HG02623 (cell line): ENCODE data around the gene POLE4.

ENCODE experiments used
- ATAC-seq: cut with Tn5 transposase; IDR thresholded peaks from one replicate; pipeline ENCODE4 v1.9.1; 2021; ENCODE audit warnings: moderate library complexity; ENCODE audit not compliant: unreplicated experiment

The POLE4 gene

DNA sequence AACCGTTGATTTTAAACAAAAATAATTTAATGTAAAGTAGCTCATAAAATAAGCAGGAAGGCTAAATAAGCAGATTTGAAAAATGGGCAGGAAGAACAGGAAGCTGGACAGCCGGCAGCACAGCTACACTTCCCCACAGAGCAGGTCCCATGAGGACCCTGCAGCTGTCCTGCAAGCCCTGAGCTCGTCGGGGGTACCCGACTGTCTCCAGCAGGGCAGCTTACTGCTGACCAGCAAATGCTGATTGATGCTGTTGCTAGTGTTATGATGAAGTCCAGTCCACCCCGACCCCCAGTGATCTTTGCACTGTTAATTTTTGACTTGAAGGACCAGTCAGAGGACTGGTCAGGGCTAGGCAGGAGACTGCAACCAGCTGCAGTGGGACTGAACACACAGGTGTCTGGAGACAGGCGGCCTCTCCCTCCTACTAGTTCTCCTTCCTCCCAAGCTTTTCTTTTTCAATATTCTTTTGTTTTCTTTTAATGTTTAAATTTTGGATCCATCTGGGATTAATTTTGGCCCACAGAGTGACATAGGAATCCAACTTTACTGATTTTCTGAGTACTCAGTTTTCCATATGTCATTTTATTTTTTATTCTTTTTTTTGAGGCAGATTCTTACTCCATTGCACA is 27.7 kb downstream of the POLE4 start:
- no peak for ATAC-seq

DNA sequence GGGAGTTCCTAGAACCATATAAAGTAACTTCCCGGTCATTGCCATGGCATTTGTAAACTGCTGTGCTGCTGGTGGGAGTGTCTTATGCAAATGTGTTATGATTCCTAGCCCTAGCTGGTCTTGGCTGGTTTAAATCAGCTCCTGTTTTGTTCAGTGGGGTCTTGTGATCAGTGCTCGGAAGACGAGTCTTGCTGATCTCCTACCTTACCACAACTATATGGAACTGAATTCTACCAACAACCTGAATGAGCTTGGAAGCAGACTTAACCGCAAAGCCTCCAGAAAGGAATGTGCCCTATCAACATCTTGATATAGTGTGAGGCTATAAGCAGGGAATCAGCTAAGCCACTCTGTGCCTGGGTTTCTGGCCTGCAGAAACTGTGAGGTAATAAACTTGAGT is 33.5 kb downstream of the POLE4 start:
- no peak for ATAC-seq

DNA sequence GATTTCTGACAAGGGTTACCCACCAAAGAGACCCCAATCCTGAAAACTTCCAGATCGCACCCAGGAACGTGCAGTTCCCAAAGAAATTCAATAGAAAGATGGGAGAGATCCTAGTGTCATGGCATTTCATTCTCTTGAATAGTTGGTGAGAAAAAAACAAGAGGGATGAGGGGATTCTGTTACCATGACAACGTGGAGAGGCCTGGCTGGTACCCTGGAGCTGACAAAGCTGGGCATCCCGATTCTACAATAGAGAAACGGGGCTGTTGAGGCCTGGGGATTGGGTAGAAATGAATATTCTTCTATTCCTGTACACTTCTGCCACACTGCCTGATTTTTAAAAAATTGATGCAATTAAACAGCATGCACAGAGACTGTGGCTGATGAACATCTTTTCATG is 41.0 kb downstream of the POLE4 start:
- ATAC-seq: no peak

DNA sequence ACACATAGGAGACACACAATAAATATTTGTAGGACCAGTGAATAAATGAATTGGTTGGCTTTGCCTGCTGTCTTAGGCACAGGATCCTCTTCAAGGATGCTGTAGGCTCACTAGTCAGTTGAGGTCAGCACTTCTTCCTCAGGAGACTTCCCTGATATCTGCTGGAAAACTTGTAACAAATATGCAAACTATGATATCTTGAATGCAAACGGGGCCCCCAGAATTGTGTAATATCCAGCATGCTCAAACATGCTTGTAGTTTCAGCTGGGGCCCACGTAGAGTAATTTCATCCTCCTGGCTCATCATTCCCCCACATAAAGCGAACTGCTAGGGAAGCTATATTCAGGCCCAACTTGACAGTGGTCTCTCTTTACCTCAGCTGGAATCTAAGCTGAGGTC is 43.6 kb downstream of the POLE4 start:
- no peak for ATAC-seq

DNA sequence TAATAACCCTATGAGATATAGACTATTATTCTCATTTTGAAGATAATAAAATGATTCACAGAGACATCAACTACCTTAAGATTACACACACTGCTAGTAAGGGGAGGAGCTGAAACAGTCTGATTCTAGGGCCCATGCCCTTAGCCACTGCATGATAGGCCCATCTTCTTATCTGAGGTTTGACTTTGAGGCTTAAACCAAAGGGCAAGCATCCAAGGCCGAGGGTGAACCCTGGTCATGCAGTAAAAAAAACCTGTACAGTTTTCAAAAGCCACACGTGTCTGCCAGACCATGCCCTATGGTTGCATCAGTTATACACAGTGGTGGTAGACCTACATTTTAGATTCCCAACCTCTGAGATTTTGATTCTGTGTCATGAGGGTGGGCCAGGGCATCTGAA is 44.8 kb downstream of the POLE4 start:
- ATAC-seq: no peak

DNA sequence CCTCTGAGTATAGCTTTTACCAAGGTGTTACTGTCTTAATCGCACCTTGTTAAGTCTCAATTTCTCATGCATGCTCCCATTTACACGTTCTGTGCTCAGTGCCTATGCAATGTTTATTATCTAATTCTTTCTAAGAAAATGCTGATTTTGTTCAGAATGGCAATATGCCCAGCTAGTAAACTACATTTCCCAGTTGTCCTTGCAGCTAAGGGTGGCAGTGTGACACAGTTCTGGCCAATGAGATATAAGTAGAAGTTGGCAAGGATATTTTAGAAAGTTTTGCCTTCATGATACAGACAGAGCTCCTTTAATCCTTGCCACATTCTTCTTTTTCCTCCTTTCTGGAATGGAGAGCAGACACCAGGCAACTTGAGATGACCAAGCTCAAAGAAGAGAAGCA is 45.3 kb downstream of the POLE4 start:
- ATAC-seq: no peak

DNA sequence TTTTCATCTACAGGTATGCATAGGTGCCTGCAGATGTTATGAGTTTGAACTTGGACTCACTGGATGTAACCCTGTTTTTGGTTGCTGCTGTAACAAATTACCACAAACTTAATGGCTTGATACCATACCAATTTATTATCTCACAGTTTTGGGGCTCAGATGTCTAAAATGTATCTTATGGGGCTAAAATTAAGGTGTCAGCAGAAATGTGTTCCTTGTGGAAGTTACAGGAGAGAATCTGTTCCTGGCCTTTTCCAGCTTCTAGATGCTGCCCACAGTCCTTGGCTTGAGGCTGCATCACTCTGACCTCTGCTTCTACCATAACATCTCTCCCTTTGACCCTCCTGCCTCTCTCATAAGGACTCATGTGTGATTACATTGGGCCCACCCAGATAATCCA is 47.6 kb downstream of the POLE4 start:
- ATAC-seq: no peak

DNA sequence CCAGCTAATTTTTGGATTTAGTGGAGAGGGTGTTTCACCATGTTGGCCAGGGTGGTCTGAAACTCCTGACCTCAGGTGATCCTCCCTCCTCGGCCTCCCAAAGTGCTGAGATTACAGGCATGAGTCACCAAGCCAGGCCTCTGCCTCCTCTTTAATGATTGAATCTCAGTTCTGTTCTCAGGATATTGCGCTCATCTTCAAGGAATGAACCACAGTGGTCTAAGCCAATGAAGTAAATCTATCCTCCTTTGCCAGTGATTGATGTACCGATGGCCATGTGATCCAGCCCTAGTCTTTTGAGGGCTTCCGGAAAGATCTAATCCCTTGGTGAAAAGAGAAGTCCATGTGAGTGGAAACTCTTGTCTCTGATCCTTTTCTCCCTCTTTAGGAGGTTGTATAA is 48.6 kb downstream of the POLE4 start:
- no peak for ATAC-seq

DNA sequence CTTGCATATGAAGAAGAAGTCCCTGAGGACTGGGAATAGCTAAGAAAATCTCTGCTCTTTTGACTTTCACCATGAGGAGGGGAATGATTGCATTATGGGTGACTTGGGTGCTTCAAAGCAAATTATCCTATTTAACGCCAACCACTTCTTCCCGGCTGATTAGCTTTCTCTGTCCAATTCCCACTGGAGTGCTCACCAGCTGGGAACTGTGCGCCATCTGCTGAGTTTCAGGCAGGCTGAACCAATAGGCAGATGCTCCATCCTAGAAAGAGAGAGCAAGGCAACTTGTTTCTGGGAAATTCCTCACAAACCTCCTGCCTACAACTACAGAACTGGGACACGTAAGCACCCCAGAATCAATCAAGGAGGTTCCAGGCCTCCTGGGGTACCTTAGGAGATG is 49.4 kb downstream of the POLE4 start:
- ATAC-seq: no peak

DNA sequence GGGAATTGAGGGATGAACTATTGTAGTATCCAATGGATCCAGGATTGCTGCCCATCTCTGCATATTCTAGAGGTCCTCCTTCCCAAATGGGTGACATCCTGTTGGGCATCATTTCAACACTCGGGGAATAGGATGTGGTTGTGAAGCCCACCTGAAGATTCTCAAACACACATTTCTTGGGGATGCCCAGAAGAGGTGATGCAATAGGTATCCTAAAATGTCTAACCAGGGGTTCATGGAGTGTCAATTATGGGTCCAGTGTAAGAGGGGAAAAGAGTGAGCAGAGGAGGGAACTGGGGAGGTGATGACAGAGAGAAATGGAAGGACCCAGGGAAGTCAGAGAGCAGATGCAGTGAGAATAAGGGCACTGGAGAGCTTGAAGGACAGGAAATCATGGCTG is 52.1 kb downstream of the POLE4 start:
- ATAC-seq: no peak

DNA sequence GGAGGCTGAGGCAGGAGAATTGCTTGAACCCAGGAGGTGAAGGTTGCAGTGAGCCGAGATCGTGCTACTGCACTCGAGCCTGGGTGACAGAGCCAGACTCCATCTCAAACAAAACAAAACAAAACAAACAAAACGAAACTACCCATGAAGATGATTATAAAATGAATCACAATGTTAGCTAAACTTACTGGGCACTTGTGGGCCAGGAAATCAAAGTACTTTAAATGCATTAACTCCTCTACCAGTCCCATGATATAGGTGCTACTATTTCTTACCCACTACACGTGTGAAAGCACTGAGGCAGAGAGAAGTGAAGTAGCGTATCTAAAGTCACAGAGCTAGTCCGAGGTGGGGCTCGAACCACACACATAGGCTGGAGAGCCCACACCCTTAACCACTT is 53.6 kb downstream of the POLE4 start:
- no peak for ATAC-seq

DNA sequence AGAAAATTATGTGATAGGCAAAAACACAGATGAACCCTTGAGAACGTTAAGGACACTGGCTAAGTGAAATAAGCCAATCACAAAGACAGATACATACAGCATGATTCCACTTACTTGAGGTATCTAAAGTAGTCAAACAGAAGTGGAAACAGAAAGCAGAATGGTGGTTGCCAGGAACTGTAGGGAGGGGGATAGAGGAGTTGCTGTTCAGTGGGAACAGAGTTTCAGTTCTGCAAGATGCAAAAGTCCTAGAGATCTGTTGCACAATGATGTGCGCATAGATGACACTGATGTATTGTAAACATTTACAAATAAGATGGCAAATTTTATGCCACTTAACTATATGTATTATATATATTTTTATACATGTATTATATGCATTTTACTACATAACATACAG is 59.7 kb downstream of the POLE4 start:
- ATAC-seq: no peak
